Endothelial cell of umbilical vein (primary cell): ENCODE results near the gene CEP104. TPM values are rescaled to one million over a fixed set of nuclear protein-coding genes. Genes with fewer than 3 reads are reported as not detected.

ENCODE experiments used
- BruUV-seq: library from RNA; stranded (reverse); fragments of 400-500 nt; replicated peaks from 2 replicates; lab custom pipeline; 2021; lab: Mats Ljungman, UMichigan
- CTCF ChIA-PET: fragments of 300-600, 350-600 bp; sonication (Branson Sonifier 250); formaldehyde crosslinking; loops from one replicate; lab custom pipeline; 2021; ENCODE audit warnings: antibody characterized with exemption, inconsistent platforms; lab: Charles Lee
- POLR2A ChIA-PET: fragments of 300-600, 350-600 bp; sonication (Branson Sonifier 250); formaldehyde crosslinking; loops from one replicate; lab custom pipeline; 2021; ENCODE audit warnings: antibody characterized with exemption, inconsistent platforms; lab: Charles Lee
- DNase-seq: peaks from one replicate; pipeline ENCODE4 v3.0.0-alpha.2; 2011; ENCODE audit warnings: low read depth, low spot score
- FAIRE-seq: peaks from 2 replicates; lab custom pipeline; 2011; peaks lifted over from hg19 to GRCh38; lab: Jason Lieb, UNC
- H2AFZ ChIP-seq: 2 replicates; pipeline ENCODE4 v1.6.0; 2012; ENCODE audit warnings: low read depth, low read length, control low read depth, inconsistent platforms
- H3K27ac ChIP-seq: 2 replicates; pipeline ENCODE4 v1.5.1; 2011; ENCODE audit warnings: low read depth, mild to moderate bottlenecking, control low read depth, low read length, moderate library complexity; ENCODE audit not compliant: insufficient read depth
- H3K27me3 ChIP-seq, 2 experiments: 2 replicates each; pipeline versions ENCODE4 v1.6.0 to v1.6.1; 2011; ENCODE audit warnings: low read length in 2 of 2, mixed read lengths in 1 of 2; ENCODE audit not compliant: control insufficient read depth in 2 of 2, insufficient read depth in 2 of 2
- H3K36me3 ChIP-seq, 2 experiments: 2 replicates in 1 of 2; 3 replicates in 1 of 2; pipeline ENCODE4 v1.5.1; 2011; ENCODE audit warnings: low read length in 2 of 2, mild to moderate bottlenecking in 1 of 2, moderate library complexity in 1 of 2; ENCODE audit not compliant: control insufficient read depth in 2 of 2, insufficient read depth in 2 of 2; ENCODE audit errors: extremely low read depth in 1 of 2
- H3K4me1 ChIP-seq: 3 replicates; pipeline ENCODE4 v1.5.1; 2011; ENCODE audit warnings: mild to moderate bottlenecking, low read length; ENCODE audit not compliant: control insufficient read depth, insufficient read depth; ENCODE audit errors: extremely low read depth
- H3K4me2 ChIP-seq: 2 replicates; pipeline ENCODE4 v1.6.1; 2011; ENCODE audit warnings: low read length, control low read depth, mixed read lengths; ENCODE audit not compliant: insufficient read depth
- H3K4me3 ChIP-seq, 3 experiments: fragments of 200-600 bp in 1 of 3; sonication (generic), shearing (Covaris generic) in 1 of 3; replicated peaks in 1 of 3; 2 replicates each; pipeline ENCODE4 v1.5.1; 2011 to 2016; ENCODE audit warnings: control low read depth in 3 of 3, low read length in 3 of 3, mild to moderate bottlenecking in 2 of 3, inconsistent platforms in 1 of 3, low read depth in 1 of 3, moderate library complexity in 1 of 3; ENCODE audit not compliant: insufficient read depth in 1 of 3
- H3K79me2 ChIP-seq: 2 replicates; pipeline ENCODE4 v1.6.0; 2012; ENCODE audit warnings: low read length, inconsistent platforms; ENCODE audit not compliant: control insufficient read depth, insufficient read depth
- H3K9ac ChIP-seq: replicated peaks from 2 replicates; pipeline ENCODE3; 2011; ENCODE audit warnings: low read length, control low read depth; ENCODE audit not compliant: insufficient read depth; ENCODE audit errors: extremely low read depth
- H3K9me1 ChIP-seq: replicated peaks from 3 replicates; pipeline ENCODE4 v1.6.0; 2011; ENCODE audit warnings: mild to moderate bottlenecking, low read length; ENCODE audit not compliant: control insufficient read depth, insufficient read depth; ENCODE audit errors: extremely low read depth
- H3K9me3 ChIP-seq: replicated peaks from 2 replicates; pipeline ENCODE4 v1.5.1; 2012; ENCODE audit warnings: low read length, inconsistent platforms; ENCODE audit not compliant: control insufficient read depth, insufficient read depth
- H4K20me1 ChIP-seq: replicated peaks from 2 replicates; pipeline ENCODE3; 2011; ENCODE audit warnings: mild to moderate bottlenecking, low read length; ENCODE audit not compliant: control insufficient read depth, insufficient read depth; ENCODE audit errors: extremely low read depth
- CTCF ChIP-seq, 2 donors: IDR thresholded peaks; 1 replicate in 1 of 2; 2 replicates in 1 of 2; pipeline ENCODE4 v1.5.1; 2011; ENCODE audit warnings: low read length in 2 of 2, mild to moderate bottlenecking in 2 of 2, moderate library complexity in 2 of 2, control low read depth in 1 of 2, inconsistent platforms in 1 of 2, low read depth in 1 of 2; ENCODE audit not compliant: insufficient read depth in 1 of 2; ENCODE audit errors: extremely low read depth in 1 of 2
- EZH2 ChIP-seq: IDR thresholded peaks from 2 replicates; pipeline ENCODE4 v1.6.1; 2012; ENCODE audit warnings: borderline replicate concordance, low read depth, mild to moderate bottlenecking, moderate library complexity, low read length, inconsistent platforms; ENCODE audit not compliant: severe bottlenecking
- FOS ChIP-seq: IDR thresholded peaks from 2 replicates; pipeline ENCODE4 v1.6.1; 2011; ENCODE audit warnings: mild to moderate bottlenecking, low read length, moderate library complexity, borderline replicate concordance; ENCODE audit not compliant: insufficient read depth
- GATA2 ChIP-seq: IDR thresholded peaks from 2 replicates; pipeline ENCODE4 v1.7.0; 2011; ENCODE audit warnings: low read depth, mild to moderate bottlenecking, moderate library complexity, mixed read lengths, low read length; ENCODE audit not compliant: insufficient read length, insufficient read depth
- JUN ChIP-seq: IDR thresholded peaks from 2 replicates; pipeline ENCODE4 v1.6.1; 2011; ENCODE audit warnings: borderline replicate concordance, low read depth; ENCODE audit not compliant: insufficient read length, insufficient read depth
- MYC ChIP-seq: IDR thresholded peaks from one replicate; pipeline ENCODE4 v1.6.1; 2011; ENCODE audit warnings: mild to moderate bottlenecking, low read depth, low read length
- POLR2A ChIP-seq: IDR thresholded peaks from 2 replicates; pipeline ENCODE4 v1.6.1; 2012; ENCODE audit warnings: low read depth, mild to moderate bottlenecking, control low read depth, low read length
- POLR2AphosphoS5 ChIP-seq: IDR thresholded peaks from 2 replicates; pipeline ENCODE4 v1.6.1; 2012; ENCODE audit warnings: low read depth, mild to moderate bottlenecking, control low read depth, low read length, moderate library complexity; ENCODE audit not compliant: insufficient read depth
- dilution Hi-C: fragments of 300-500 bp; cut with MboI; formaldehyde crosslinking; loops from one replicate; pipeline ENCODE4 v1.15.0; 2019; ENCODE audit warnings: low sequenced_read_pairs; ENCODE audit not compliant: extremely low pct_ligation_motif_present
- intact Hi-C: fragments of 100-400 bp; cut with micrococcal nuclease; formaldehyde crosslinking; loops from one replicate; pipeline ENCODE4 v1.10.0; 2022
- polyA plus RNA-seq, 4 experiments: library from polyadenylated mRNA; depleted of rRNA in 3 of 4; stranded (reverse) in 3 of 4; unstranded in 1 of 4; fragments of >200 nt; gene quantifications; 2 replicates each; pipeline versions ENCODE4 v1.2.1 to v1.2.3, GENCODE V29; 2011 to 2012; ENCODE audit warnings: missing spikeins in 1 of 4
- total RNA-seq: library from RNA; stranded (reverse); gene quantifications from 2 replicates; pipeline ENCODE4 v1.2.3, GENCODE V29; 2021
- TF ChIP-seq, protein P1 (sequence below): IDR thresholded peaks from 2 replicates; pipeline ENCODE4 v1.6.1; 2011; ENCODE audit not compliant: insufficient read depth, insufficient read length

The CEP104 gene
- total and polyA plus RNA-seq, 2 donors (not counting 3 experiments of a cell fraction or from before 2014, with no cell fraction given), result 12.4 to 43.0 TPM

GRCh38 chr1:3888301-3888700 is 31.3 kb upstream of the CEP104 start:
- no peaks in the 10 kb centered on the region for H4K20me1 ChIP-seq
- no peaks in the 10 kb centered on the region for H3K9me1 ChIP-seq
- no peak overlapping the region for H3K4me2 ChIP-seq
- DNase-seq (no peak), FAIRE-seq (no peak)
- no TSS peak for BruUV-seq
- TF ChIP-seq GATA2, result no peak
- TF ChIP-seq EZH2, result no peak
- TF ChIP-seq POLR2A, result no peak
- no peak for TF ChIP-seq JUN
- TF ChIP-seq POLR2AphosphoS5, result no peak
- TF ChIP-seq MYC, result no peak
- no peak for TF ChIP-seq FOS
- TF ChIP-seq, protein P1, sequence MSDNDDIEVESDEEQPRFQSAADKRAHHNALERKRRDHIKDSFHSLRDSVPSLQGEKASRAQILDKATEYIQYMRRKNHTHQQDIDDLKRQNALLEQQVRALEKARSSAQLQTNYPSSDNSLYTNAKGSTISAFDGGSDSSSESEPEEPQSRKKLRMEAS, result no peak
- TF ChIP-seq CTCF (IDR thresholded peaks at IDR 0.05; ENCODE audit: extremely low read depth in 1 of 2, insufficient read depth in 1 of 2, low read depth in 1 of 2, low read length in 2 of 2), result no peak
- H3K36me3 ChIP-seq, result peaks cover 6 to 26% of the 10 kb centered on the region in 2 experiments
- no peak overlapping the region for H3K4me3 ChIP-seq
- H3K27me3 ChIP-seq, result no peaks in the 10 kb centered on the region
- H3K27ac ChIP-seq, result no peak overlapping the region
- peaks cover 5% of the 10 kb centered on the region for H3K79me2 ChIP-seq
- dilution Hi-C loops (no loop called here), intact Hi-C loops (no loop called here)
- H3K9ac ChIP-seq, result no peak overlapping the region
- no peaks in the 10 kb centered on the region for H3K4me1 ChIP-seq
- H3K9me3 ChIP-seq, result no peaks in the 10 kb centered on the region
- ChIA-PET POLR2A (no interaction called here), CTCF (no interaction called here)
- no peak overlapping the region for H2AFZ ChIP-seq
